Measurements from ENCODE around the gene BTBD9.

The BTBD9 gene

DNA sequence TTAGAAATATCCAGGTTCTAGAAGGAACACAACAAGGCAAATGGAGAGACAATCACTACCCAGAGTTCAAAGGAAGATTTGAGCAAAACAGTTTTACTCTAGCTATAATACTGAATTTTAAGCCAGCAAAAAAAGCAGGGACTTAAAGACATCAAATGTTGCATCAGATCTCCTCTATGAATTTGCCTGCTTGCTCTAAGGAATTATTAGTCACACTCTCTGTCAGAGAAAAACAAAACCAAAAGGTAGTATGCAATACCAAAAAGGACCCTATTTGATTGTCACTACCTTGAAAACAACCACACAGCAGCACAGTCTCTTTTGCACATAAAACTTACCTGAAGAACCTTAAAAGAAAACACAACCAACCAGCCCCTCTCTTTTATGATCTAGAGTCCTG lies 46.3 kb downstream of the BTBD9 start:
- no peak for DNase-seq

DNA sequence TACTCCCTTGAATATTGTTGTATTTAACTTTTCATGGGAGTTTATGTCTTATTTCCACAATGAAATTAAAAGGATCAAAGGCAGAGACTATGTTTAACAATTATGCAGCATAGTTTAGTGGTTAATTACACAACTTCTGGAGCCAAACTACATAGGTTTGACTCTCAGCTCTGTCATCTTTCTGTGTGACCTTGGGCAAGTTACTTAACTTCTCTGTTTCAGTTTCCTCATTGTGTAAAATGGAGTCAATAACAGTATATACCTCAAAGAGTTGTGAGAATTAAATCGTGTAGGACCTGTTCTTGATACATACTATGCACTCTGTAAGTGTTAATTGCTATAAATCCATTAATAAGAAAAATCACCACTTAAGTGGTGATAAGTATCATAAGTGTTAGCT lies 48.3 kb downstream of the BTBD9 start:
- DNase-seq, result no peak

DNA sequence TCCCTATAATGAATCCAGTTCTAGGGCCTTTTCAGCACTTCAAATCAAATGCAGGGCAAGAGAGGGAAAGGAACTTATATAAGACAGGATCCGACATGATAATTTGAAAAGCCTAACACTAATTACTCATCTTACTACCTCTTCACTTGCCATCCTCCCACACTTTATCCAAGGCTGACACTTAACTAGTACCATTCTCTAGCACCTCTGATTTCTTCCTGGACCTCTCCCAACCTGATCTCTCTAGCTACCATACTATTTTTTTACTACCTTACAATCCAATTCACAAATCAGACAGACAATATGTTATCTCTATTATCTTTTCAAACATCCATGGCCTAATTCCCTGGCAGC lies 50.4 kb downstream of the BTBD9 start:
- DNase-seq, result no peak

DNA sequence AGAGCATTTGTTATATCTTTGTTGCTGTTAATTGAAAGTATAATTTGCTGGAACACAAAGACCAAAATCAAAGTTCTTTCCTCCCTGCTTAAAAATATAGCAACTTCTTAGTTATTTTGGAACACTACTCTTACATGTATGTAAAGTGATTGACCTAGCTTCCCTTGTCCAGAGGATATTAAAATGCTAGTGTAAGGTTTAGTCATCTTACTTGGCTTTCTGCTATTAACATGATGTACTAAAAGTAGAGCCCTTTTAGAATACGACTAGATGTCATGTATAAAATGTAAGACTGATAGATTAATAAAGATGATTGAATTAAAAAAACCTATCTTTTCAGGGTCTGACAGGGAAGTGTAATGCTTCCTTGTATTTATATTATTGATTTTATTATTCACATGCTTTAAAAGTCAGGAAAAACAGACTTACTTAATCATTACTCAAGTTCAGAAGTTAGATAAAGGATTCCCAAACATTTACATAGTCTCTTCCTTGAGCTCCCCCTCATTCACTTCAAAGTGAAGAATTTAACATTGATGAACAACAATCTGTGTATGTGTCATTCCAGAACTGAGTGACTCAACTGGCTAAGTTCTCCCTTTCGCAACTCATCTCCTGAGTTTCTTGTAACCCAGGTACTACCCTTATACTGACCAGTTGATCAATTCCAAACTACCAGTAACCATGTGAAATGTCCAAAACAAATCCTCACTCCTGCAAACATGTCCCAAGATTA lies 50.9 kb downstream of the BTBD9 start:
- DNase-seq, result no peak

DNA sequence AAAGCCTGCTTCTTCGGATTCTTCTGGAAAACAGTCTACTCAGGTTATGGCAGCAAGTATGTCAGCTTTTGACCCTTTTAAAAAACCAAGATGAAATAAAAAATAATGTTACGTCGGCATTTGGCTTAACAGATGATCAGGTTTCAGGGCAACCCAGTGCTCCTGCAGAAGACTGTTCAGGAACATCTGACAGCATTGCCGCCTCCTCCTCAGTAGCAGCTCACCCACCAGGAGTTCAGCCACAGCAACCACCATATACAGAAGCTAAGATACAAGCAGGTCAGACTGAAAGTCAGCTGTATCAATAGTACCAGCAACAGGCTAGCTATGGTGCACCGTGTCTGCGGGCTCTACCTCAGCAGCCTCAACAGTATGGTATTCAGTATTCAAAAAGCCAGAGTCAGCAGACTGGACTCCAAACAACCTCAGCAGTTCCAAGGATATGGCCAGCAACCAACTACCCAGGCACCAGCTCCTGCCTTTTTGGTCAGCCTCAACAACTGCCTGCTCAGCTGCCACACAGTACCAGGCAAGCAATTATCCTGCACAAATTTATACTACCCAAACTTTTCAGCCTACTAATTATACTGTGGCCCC lies 51.9 kb downstream of the BTBD9 start:
- no peak for DNase-seq

DNA sequence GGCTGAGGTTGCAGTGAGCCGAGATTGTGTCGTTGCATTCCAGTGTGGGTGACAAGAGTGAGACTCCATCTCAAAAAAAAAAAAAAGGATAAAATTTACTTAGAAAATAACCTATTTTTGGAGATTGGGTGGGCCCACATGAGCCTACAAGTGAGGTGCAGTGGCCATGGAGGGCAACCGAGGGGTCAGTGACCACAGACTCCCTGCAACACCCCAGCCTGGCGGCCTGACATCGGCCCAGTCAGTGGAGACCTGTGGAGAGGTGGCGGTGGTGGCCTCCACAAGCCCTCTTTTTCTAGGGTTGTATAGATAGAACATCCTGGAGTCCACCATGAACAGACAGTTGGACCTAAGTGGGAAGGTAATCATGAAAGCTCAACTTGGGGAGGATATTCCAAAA lies 52.7 kb downstream of the BTBD9 start:
- no peak for DNase-seq

DNA sequence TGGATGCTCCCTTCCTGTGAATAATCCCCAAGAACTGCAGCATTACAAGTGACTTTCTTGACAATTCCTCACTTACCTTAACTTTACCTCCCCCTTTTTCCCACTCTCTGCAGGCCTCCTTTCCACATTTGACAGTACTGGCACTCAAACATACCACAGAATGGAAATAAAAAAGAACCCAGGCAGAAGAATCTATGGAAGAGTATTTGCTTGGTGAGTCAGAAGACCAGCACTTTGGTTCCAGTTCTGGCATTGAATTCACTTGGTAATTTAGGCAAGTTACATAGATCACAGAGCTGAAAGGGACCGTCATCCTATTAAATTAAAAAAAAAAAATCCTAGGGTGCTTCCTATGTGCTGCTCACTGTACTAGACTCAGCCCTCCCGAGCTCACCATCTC lies 55.0 kb downstream of the BTBD9 start:
- DNase-seq, result no peak

DNA sequence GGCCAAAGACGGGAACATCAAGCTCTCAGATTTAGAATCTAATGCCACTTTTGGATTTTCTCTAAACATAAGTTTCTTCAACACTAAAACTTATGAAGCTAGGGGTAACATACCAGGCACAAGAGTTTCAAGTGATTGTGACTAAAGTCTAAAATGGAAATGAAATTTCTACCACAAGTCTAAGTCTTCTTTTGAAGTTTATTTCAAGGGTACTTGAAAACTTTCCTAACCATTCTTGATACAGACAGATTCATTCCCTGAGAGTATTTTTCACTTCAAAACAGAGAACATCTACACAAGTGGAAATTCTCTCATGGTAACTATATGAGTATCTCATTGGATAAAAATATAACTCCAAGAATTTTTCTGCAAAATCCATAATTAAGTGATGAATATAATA lies 56.2 kb downstream of the BTBD9 start:
- no peak for DNase-seq

DNA sequence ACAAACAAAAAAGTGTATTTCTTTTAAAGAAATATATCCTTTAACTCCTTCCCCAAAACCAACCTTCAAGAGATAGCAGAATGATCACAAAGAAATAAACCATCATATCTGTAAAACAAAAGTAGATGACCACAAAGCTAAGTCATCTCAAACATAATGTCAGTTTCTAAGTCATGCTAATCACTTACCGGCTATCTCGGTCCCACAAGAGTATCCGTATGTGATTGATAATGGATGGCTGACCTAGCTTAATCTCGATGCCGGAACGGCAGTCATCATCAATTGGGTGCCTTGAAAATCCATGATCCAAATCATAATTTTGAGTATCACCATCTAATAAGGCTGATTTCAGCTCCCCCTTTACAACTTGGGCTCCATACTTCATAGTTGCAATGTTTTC lies 59.7 kb downstream of the BTBD9 start:
- DNase-seq, result no peak

DNA sequence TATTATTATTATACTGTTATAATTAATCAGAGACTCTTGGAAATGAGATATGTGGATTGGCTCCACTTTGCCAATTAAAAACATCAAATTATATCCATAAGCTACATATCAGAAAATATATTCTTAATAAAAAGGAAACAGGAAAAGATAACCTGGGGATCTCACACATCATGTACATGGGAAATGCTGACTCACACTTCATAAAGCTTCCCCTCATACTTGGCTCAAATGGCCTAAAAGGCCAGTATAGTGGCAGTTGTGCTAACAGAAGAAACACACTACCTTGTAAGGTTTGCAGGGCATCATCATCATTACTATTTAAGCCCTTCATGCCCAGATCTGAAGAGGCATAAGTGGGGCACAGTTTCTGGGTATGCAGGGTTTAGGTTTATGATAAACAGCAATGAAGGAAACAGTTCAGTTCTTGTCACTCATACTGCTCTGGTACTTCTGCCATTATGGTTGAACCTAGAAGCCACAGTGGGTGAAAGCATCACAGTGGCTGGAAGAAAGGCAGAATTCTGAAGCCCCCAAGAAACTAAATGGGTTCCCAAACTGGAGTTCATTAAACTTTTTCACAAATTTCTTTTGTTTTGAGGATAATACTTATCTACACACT lies 60.6 kb downstream of the BTBD9 start:
- DNase-seq, result no peak

DNA sequence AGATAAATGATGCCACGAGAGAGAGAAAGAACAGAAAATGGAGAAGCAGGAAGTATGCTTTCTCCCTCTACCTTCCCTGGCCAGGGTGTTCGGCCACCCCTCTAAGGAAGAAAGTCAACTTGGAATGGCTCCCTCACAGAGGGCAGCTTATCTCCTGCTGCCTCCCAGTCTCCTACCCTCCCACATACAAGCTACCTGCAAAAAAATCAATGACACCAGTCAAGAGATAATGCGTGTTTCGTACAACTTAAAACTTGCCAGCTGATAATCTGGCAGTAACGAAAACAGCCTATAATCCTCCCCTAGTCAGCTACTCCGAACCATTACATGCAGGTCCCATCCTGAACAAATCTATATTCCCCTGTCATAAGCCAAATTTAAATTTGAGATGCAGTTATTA lies 61.7 kb downstream of the BTBD9 start:
- DNase-seq, result no peak

DNA sequence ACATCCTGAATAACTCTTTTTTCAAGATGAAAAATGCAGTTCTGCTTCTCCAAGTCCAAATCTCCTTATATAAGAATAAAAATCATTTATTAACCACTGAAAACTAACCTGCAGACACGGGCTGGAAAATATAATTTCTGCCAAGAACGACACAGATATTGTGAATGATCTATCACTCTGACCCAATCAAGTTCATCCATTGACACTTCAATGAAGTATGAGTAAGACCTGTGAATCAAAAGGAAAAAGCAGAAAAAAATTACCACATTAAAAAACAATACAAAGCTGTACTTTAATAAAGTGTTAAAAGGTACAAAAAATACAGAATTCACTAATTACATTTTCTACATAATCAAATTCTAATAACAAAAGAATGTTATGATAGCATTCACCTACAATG lies 62.2 kb downstream of the BTBD9 start:
- DNase-seq, result no peak

DNA sequence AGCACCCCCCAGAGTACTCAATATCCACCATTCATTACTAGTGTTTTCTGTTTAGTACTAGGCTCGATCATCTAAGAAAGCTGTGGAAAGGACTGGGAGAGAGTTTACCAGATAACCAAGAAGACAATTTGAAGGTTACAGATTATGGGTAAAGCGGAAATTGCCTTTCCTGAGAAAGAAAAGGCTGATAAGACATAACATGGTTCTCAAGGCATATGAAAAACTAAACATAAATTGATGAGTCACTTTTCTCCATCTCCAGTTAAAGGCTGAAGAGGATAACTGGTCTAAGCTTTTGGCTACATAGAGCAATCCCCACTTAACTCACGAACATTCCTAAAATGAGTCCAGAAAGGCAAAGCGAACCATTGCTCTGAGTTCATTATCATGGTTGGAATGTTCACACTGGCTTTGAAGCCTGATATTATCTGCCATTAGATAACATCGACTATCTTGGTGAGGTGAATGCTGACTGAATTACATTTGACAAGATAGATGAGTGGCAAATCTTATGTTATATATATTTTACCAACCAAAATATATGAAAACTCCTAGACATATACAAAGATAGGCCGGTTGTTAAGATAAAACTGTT lies 65.8 kb downstream of the BTBD9 start:
- DNase-seq, result no peak

DNA sequence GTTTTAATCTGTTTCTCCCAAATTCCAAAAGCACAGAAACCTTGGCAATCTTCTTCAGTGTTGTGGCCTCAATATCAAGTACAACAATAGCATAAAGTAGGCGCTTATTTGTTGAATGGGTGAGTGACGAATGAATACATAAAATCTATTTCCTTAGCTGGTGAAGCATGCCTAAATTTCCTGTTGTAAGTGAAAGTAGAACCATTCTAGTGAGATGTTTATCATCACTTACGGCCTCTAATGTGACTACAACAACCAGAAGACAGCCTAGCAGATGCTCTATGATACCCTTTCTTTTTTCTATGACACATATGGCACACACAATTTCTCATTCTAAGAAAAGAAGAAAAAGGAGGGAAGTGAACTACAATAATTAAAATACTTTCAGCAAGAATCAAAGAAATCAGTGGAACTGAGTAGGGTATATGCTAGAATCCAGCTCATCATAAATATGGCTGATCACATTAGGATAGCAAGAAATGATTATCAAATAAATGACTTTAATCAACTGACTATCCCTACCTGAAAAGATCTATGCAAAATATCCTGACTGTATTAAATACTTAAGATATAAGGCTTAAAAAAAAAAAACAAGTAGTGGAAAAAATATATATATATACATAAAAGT lies 67.4 kb downstream of the BTBD9 start:
- no peak for DNase-seq

DNA sequence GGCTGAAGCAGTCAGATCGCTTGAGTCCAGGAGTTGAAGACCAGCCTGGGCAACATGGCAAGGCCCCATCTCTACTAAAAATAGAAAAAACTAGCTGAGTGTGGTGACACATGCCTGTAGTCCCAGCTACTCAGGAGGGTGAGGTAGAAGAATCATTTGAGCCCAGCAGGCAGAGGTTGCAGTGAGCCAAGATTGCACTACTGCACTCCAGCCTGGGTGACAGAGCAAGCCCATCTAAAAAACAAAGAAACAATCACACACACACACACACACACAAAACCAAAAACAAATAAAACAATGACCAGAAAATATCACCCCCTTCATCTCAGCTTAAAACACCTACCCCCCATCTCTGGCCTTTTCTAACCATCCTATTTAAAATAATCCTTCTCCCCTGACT lies 68.0 kb downstream of the BTBD9 start:
- DNase-seq, result no peak

DNA sequence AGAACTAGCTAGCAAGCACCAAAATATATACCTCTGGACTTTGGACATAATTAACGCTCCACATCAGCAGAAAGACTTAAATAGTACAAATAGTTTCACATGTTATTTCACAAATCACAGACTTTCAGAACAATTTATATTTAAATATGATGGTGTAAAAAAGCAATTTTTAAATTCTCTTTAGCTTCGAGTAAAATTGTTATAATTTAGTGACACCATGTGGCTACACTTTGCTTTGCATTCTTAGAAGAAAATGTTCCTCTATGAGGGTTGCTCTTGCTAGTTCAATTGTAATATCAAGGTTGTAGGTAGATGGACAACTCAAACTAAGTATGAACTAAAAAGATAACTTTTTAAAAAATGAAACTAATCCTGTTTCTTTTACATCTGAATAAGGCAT lies 69.0 kb downstream of the BTBD9 start:
- DNase-seq, result peak; percentile 3

DNA sequence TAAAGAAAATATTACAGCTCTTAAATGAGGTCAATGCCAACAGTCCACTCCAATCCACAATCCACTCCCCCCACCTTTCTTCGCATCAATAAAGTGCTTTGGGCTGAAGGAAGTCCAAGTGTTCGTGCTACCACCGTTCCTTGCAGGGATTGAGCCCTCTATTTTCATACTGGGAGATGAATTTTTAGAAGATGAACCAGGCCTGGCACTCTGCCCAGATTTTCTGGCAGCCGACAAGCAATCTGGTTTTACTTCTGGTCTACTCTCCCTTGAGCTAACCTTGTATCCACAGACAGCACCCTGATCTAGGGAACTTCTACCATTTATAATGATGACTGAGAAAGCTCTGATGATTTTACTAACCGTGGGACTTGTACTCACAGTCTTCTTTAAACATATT lies 72.3 kb downstream of the BTBD9 start:
- DNase-seq, result peak; percentile 79

DNA sequence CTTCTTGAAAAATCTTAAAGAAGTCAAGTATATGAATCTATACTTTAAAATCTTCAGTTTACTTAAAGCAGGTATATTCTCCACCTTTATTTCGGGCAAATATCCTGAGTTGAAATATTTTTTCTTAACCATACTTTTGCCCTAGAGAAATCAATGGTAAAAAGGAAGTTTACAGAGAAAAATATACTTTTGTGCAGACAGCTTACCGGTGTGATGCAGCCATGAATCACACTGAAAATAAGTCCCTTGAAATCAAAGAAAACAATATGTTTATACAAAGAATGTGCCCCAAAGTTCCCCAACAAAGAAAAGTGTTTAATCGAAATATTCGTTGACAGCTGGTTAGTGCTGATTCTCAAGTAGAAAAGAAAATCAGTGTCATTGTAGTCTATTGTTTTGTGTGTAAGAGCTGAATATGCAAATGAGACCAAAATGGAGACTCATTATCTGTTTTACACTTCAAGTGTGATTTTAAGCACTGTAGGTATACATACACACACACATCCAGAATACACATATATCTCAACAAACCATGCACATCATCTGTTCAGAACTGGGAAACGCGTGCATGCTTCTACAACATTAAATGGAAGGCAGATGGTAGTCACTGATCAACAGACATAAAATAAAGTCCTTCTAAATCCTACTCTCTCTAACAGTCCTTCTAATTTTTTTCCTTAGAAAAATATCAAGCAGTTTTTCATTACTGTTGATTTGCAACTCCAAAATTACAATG lies 73.3 kb downstream of the BTBD9 start:
- DNase-seq, result no peak

DNA sequence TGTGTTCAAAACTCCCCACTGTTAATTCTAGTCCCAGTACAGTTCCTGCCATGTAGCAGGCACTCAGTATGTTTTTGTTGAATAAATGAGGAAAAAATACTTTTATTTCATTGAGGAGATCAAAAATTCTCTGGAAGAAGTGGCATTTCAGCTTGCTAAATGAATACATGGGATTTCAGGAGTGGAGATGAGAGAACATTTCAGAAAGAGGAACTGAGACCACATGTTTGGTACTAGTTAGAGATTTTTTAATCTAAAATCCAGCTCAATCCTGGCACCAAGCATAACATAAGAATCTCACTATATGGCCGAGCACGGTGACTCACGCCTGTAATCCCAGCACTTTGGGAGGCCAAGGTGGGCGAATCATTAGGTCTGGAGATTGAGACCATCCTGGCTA lies 75.4 kb downstream of the BTBD9 start:
- no peak for DNase-seq

DNA sequence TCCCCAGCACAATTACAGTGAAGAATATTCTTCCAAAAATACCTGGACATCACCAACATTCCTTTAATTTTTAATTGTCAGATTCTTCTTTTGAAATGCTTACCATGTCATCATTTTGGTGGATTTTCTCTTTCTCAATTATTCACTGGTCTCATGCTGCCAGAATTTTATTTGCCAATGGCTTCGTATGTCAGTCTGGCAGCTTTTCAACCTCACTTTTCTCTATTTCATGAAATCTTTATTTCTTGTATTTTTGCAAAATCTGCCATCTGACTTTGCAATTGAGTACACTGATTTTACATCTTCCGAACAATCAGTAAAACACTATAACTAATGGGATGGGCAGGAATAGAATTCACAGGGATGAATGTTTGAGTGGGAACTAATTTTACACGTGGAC lies 84.1 kb downstream of the BTBD9 start:
- DNase-seq, result no peak

DNA sequence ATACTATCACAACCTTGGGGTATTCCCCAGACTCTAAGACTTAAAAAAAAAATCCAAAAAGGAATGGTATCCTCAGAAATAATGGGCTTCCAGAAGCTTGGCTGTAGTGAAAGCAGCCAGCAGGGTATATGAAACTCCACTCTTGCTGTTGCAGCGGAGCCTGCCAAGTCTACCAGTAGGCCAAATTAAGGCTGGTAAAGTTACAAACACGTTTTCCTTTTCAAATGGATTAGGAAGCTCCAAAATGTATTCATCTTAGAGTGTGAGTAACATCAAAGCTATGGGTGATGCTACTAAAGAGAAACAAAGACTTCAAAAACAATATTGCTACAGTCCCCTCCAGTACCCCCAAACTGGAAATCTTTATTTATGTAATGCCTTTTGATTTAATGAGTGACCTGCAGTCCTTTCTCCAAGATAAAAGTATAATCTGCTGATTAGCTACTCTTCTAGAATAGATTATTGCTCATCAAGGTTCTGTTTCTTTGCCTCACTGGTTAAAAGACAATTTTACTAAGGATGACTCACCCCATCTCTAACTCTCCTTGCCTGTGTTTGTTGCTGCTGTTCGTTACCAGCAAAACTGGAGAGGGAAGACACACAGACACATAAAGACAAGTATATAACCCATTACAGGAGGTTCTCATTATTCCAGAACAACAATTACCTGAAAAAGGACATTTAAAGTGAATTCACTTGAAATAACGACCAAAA lies 84.9 kb downstream of the BTBD9 start:
- no peak for DNase-seq

DNA sequence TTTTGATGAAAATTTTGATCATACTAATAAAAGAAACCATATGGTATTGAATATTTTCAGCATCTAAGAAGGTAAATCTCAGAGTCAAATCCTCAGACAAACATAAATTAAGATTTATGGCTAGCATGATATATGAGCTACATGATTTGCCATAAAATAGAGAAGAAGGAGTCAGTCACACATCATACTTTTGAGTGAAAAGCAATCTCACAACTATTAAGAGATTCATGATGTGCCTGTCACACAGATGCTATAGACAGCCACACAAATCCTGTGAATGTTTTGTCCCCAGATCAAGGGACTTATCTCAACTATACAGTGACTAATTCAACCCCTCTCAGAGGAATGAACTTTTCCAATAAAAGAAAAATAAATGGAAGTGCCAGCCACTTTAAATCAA lies 85.7 kb downstream of the BTBD9 start:
- no peak for DNase-seq

DNA sequence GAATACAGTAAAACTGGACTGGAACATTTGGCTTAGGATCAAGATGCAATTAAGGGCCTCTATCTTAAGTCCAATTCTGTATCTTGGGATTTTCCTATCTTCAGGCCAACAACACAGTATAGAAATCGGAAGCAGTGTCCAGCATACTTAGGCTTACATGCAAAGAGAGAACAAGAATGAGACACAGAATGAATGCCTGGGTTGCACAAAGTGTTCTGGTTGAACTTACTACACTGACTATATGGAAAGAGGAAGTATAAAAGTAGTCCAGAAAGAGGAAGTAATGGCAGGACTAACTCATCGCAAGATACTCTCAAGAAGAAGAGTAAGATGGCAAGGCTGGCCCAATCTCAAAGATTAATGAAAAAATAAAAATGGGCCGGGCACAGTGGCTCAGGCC lies 87.6 kb downstream of the BTBD9 start:
- DNase-seq, result no peak

Data from NCI-H345 (cell line).